Measurements from ENCODE around the gene PLGRKT. TPM values are rescaled to one million over a fixed set of nuclear protein-coding genes. Genes with fewer than 3 reads are reported as not detected.

The PLGRKT gene
- total RNA-seq (2014; rRNA removed; shearing (Covaris generic)) (12.9 and 28.3 TPM in 2 replicates), polyA plus RNA-seq (2016; fragmentation: Nextera tagmentation; extraction: Ambion mirVana) (35.5 and 40.3 TPM in 2 replicates)

GRCh38 chr9:5437254-5438216 lies at the start of gene PLGRKT:
Gene PLGRKT (minus strand): TSS chr9:5437925. CDS start chr9:5431977, 5,948 bp downstream.
- no peaks in the 10 kb centered on the region for H3K9me2 ChIP-seq (ENCODE audit: insufficient read depth)
- in situ Hi-C loops (cut with MboI) = no loop called here

GRCh38 chr9:5486988-5487387 lies 49.3 kb upstream of the PLGRKT start:
- Histone ChIP-seq H3F3A (ENCODE audit: insufficient read depth) (no peaks in the 10 kb centered on the region), H3K36me3 (ENCODE audit: low read depth) (no peaks in the 10 kb centered on the region), H3K4me2 (ENCODE audit: unreplicated experiment) (no peak overlapping the region), H3K27me3 (replicated peaks; ENCODE audit: insufficient read depth) (no peaks in the 10 kb centered on the region), H3K4me3 (no peak overlapping the region), H3K9me3 (ENCODE audit: low read depth) (no peaks in the 10 kb centered on the region), H3K9me2 (ENCODE audit: insufficient read depth) (no peaks in the 10 kb centered on the region), H3K9ac (no peak overlapping the region), H3K4me1 (ENCODE audit: insufficient read depth) (no peaks in the 10 kb centered on the region), H3K27ac (no peak overlapping the region), H4K20me1 (ENCODE audit: insufficient read depth) (no peaks in the 10 kb centered on the region), H3K79me2 (ENCODE audit: insufficient read depth) (no peaks in the 10 kb centered on the region), H2AFZ (no peak overlapping the region)
- TF ChIP-seq EZH2phosphoT487 (IDR thresholded peaks at IDR 0.05; ENCODE audit: insufficient read depth, low read depth) = no peak
- TF ChIP-seq EZH2 (IDR thresholded peaks at IDR 0.05; ENCODE audit: insufficient read depth, poor library complexity, severe bottlenecking) = no peak
- no peak for DNase-seq
- in situ Hi-C loops (cut with MboI) = no loop called here
- 85 to 86% methylated on average over 5 of the region's 5 CpGs for WGBS, 2 experiments (ENCODE audit: low coverage in 1 of 2, low lambda C conversion rate in 2 of 2, missing lambda C conversion rate in 2 of 2)

More at GRCh38 chr9:5437254-5438216, at the start of gene PLGRKT:
- peaks cover 20% of the 10 kb centered on the region for H3F3A ChIP-seq (ENCODE audit: insufficient read depth)
- WGBS, 2 experiments (ENCODE audit: low coverage in 1 of 2, low lambda C conversion rate in 2 of 2, missing lambda C conversion rate in 2 of 2) = 1 to 3% methylated on average over 54 to 55 of the region's 55 CpGs
- peak within 1 kb of the TSS; percentile 83 for H3K9ac ChIP-seq
- peaks cover 14% of the 10 kb centered on the region for H3K4me1 ChIP-seq (ENCODE audit: insufficient read depth)
- H3K79me2 ChIP-seq (ENCODE audit: insufficient read depth) = no peaks in the 10 kb centered on the region
- H3K4me3 ChIP-seq = peak within 1 kb of the TSS; percentile 77
- H3K36me3 ChIP-seq (ENCODE audit: low read depth) = no peaks in the 10 kb centered on the region
- DNase-seq = peak; percentile 97
- peak within 1 kb of the TSS; percentile 97 for H3K4me2 ChIP-seq (ENCODE audit: unreplicated experiment)
- H4K20me1 ChIP-seq (ENCODE audit: insufficient read depth) = no peaks in the 10 kb centered on the region
- no peaks in the 10 kb centered on the region for H3K27me3 ChIP-seq (replicated peaks; ENCODE audit: insufficient read depth)
- TF ChIP-seq EZH2phosphoT487 (IDR thresholded peaks at IDR 0.05; ENCODE audit: insufficient read depth, low read depth) (no peak), EZH2 (IDR thresholded peaks at IDR 0.05; ENCODE audit: insufficient read depth, poor library complexity, severe bottlenecking) (no peak)
- peak within 1 kb of the TSS; percentile 84 for H2AFZ ChIP-seq
- peak within 1 kb of the TSS; percentile 81 for H3K27ac ChIP-seq
- no peaks in the 10 kb centered on the region for H3K9me3 ChIP-seq (ENCODE audit: low read depth)

GRCh38 chr9:5485378-5486085 lies 47.8 kb upstream of the PLGRKT start:
- Histone ChIP-seq H2AFZ (no peak overlapping the region), H4K20me1 (ENCODE audit: insufficient read depth) (no peaks in the 10 kb centered on the region), H3K79me2 (ENCODE audit: insufficient read depth) (no peaks in the 10 kb centered on the region), H3K4me1 (ENCODE audit: insufficient read depth) (no peaks in the 10 kb centered on the region), H3K36me3 (ENCODE audit: low read depth) (no peaks in the 10 kb centered on the region), H3K4me3 (no peak overlapping the region), H3K9ac (no peak overlapping the region), H3K27ac (no peak overlapping the region), H3K9me3 (ENCODE audit: low read depth) (no peaks in the 10 kb centered on the region), H3K9me2 (ENCODE audit: insufficient read depth) (no peaks in the 10 kb centered on the region; the same call in 1 of the 2 replicates), H3F3A (ENCODE audit: insufficient read depth) (no peaks in the 10 kb centered on the region), H3K27me3 (replicated peaks; ENCODE audit: insufficient read depth) (no peaks in the 10 kb centered on the region), H3K4me2 (ENCODE audit: unreplicated experiment) (no peak overlapping the region)
- no peak for TF ChIP-seq EZH2 (IDR thresholded peaks at IDR 0.05; ENCODE audit: insufficient read depth, poor library complexity, severe bottlenecking)
- no peak for TF ChIP-seq EZH2phosphoT487 (IDR thresholded peaks at IDR 0.05; ENCODE audit: insufficient read depth, low read depth)
- in situ Hi-C loops (cut with MboI) = no loop called here
- DNase-seq = no peak
- 73 to 76% methylated on average over 5 of the region's 5 CpGs for WGBS, 2 experiments (ENCODE audit: low coverage in 1 of 2, low lambda C conversion rate in 2 of 2, missing lambda C conversion rate in 2 of 2)

GRCh38 chr9:5483306-5483705 lies 45.6 kb upstream of the PLGRKT start:
- TF ChIP-seq EZH2 (IDR thresholded peaks at IDR 0.05; ENCODE audit: insufficient read depth, poor library complexity, severe bottlenecking) = no peak
- Histone ChIP-seq H3K9me3 (ENCODE audit: low read depth) (no peaks in the 10 kb centered on the region), H4K20me1 (ENCODE audit: insufficient read depth) (no peaks in the 10 kb centered on the region), H2AFZ (no peak overlapping the region), H3F3A (ENCODE audit: insufficient read depth) (no peaks in the 10 kb centered on the region), H3K4me3 (no peak overlapping the region), H3K79me2 (ENCODE audit: insufficient read depth) (no peaks in the 10 kb centered on the region), H3K27me3 (replicated peaks; ENCODE audit: insufficient read depth) (no peaks in the 10 kb centered on the region), H3K4me2 (ENCODE audit: unreplicated experiment) (no peak overlapping the region), H3K4me1 (ENCODE audit: insufficient read depth) (no peaks in the 10 kb centered on the region), H3K9ac (no peak overlapping the region), H3K9me2 (ENCODE audit: insufficient read depth) (no peaks in the 10 kb centered on the region; the same call in 1 of the 2 replicates), H3K36me3 (ENCODE audit: low read depth) (no peaks in the 10 kb centered on the region), H3K27ac (no peak overlapping the region)
- 54 to 58% methylated on average over 2 of the region's 2 CpGs for WGBS, 2 experiments (ENCODE audit: low coverage in 1 of 2, low lambda C conversion rate in 2 of 2, missing lambda C conversion rate in 2 of 2)
- in situ Hi-C loops (cut with MboI) = no loop called here
- DNase-seq = no peak

Data from GM23248 (cell line).